ENCODE data around the gene B3GLCT. TPM values are rescaled to one million over a fixed set of nuclear protein-coding genes. Genes with fewer than 3 reads are reported as not detected.
A peak's percentile ranks its signal among the peaks of the same experiment; 100 is the strongest.

Gene B3GLCT
- total and polyA plus RNA-seq, 8 donors, result 6.5 to 22.6 (median 16.1) TPM

DNA sequence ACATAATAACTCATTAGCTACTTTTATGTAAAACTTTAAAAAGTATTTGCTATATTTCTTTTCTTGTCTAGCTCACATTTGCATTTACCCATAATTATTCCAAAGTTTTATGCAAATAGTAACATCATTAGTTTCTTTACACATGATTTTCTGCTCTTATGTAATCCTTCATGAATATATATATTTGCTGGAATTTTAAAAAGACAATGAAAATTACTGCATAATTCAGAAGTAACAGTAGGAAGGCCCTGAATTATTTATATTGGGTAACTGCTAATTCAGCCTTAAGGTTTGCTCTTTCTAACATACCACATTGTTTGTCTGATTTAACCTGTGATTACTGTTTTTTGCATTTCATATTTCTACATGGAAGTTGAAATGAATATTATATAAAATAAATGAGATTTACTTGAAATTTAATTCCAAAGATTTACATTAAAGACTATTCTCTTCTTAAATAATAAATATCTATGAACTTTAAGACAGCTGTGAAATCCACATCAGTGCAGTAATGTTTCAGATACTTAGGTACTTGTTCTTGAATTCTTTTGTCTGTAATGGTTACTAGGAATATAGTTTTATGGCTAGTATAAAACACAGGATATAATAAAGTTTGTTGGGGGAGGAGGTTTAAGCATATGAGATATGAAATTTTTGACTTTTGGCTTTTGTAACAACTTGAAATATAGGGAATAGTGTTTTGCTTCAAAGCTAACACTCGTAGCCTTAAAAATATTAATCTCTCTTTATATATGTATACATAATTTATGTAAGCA, 46.0 kb downstream of the B3GLCT start:
- H3K27ac ChIP-seq, result no peak overlapping the region
- H3K36me3 ChIP-seq, result peaks cover 0 to 9% of the 10 kb centered on the region in 2 donors
- intact Hi-C loops (cut with DNase I), result no loop called here
- TF ChIP-seq, protein P1, sequence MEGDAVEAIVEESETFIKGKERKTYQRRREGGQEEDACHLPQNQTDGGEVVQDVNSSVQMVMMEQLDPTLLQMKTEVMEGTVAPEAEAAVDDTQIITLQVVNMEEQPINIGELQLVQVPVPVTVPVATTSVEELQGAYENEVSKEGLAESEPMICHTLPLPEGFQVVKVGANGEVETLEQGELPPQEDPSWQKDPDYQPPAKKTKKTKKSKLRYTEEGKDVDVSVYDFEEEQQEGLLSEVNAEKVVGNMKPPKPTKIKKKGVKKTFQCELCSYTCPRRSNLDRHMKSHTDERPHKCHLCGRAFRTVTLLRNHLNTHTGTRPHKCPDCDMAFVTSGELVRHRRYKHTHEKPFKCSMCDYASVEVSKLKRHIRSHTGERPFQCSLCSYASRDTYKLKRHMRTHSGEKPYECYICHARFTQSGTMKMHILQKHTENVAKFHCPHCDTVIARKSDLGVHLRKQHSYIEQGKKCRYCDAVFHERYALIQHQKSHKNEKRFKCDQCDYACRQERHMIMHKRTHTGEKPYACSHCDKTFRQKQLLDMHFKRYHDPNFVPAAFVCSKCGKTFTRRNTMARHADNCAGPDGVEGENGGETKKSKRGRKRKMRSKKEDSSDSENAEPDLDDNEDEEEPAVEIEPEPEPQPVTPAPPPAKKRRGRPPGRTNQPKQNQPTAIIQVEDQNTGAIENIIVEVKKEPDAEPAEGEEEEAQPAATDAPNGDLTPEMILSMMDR (IDR thresholded peaks at IDR 0.05), result no peak
- H3K4me1 ChIP-seq, result no peaks in the 10 kb centered on the region
- H3K4me3 ChIP-seq, result no peak overlapping the region
- no peak for DNase-seq
- H3K27me3 ChIP-seq, result no peaks in the 10 kb centered on the region
- ATAC-seq, result no peak
- H3K9me3 ChIP-seq, result no peaks in the 10 kb centered on the region

DNA sequence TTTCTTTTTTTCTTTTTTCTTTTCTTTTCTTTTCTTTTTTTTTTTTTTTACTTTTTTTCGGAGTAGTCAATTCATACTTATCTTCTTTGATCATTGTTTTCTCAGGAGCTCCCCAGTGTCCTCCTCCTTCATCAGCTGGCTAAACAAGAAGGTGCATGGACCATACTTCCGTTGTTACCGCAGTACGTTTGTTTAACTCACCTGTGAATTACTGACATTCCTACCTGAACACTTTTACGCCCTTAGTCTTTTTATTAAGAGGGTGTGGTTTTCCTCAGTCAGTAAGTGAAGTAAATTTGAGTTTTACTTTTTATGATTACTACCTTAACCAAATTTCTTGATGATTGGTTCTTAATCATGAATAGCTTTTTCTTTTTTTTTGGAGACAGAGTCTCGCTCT, 47.1 kb downstream of the B3GLCT start:
- Histone ChIP-seq H3K9me3 (no peaks in the 10 kb centered on the region), H3K27ac (no peak overlapping the region), H3K4me3 (no peak overlapping the region), H3K27me3 (no peaks in the 10 kb centered on the region), H3K4me1 (no peaks in the 10 kb centered on the region), H3K36me3 (peaks cover 0 to 9% of the 10 kb centered on the region in 2 donors)
- TF ChIP-seq, protein P1 (IDR thresholded peaks at IDR 0.05), result no peak
- intact Hi-C loops (cut with DNase I), result no loop called here
- no peak for DNase-seq
- peak; percentile 59 for ATAC-seq

DNA sequence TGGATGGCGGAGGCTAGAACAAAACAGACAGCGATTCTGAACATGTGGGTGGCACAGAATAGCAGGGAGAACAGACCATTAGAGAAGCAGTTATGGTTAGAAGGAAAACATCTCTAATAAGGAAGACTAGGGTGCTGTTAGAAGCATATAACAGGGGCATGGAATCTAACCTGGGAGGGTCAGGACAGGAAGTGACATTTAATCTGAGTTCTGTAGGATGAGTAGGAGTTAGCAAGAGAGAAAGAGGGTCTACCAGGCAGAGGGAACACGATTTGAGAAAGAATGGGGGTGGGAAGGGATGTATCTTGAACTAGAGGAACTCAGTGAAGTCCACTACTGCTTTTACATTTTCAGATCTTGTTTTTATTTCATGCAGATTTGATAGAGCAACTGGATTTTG, 48.6 kb downstream of the B3GLCT start:
- intact Hi-C loops (cut with DNase I), result no loop called here
- ATAC-seq (no peak), DNase-seq (no peak)
- TF ChIP-seq, protein P1 (IDR thresholded peaks at IDR 0.05), result no peak
- no peak overlapping the region for H3K4me3 ChIP-seq
- no peak overlapping the region for H3K27ac ChIP-seq
- H3K9me3 ChIP-seq, result no peaks in the 10 kb centered on the region
- H3K27me3 ChIP-seq, result no peaks in the 10 kb centered on the region
- H3K4me1 ChIP-seq, result no peaks in the 10 kb centered on the region
- peaks cover 0 to 9% of the 10 kb centered on the region in 2 donors for H3K36me3 ChIP-seq

DNA sequence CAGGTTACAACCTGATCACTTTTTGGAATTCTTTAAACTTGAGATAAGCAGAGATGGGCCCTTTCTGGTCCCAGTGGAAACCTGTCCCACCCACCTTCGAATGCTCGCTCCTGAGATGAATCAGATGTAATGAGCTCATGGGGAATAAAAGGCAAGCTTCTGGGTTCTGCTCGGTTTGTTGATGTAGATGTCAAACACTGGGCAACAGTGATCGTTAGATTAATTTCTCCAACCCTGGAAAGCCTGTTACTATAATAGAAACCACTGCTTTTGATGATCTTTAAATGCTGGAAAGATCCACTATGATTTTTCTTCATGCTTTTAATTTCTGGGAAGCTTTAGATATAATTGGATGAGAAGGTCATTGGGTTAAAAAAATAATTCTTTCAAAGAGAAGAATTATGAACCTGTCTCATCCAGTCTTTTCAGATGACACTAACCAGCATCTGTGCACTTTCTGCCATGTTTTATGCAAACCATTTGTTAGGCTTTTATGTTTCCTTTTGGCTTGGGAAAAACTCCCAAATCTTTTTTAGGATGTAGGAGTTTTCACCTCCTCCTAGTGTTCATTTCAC, 49.3 kb downstream of the B3GLCT start:
- Histone ChIP-seq H3K4me3 (no peak overlapping the region), H3K9me3 (no peaks in the 10 kb centered on the region), H3K27me3 (no peaks in the 10 kb centered on the region), H3K36me3 (peaks cover 0 to 9% of the 10 kb centered on the region in 2 donors), H3K27ac (no peak overlapping the region), H3K4me1 (no peaks in the 10 kb centered on the region)
- intact Hi-C loops (cut with DNase I), result no loop called here
- TF ChIP-seq, protein P1 (IDR thresholded peaks at IDR 0.05), result no peak
- DNase-seq (no peak), ATAC-seq (no peak)

DNA sequence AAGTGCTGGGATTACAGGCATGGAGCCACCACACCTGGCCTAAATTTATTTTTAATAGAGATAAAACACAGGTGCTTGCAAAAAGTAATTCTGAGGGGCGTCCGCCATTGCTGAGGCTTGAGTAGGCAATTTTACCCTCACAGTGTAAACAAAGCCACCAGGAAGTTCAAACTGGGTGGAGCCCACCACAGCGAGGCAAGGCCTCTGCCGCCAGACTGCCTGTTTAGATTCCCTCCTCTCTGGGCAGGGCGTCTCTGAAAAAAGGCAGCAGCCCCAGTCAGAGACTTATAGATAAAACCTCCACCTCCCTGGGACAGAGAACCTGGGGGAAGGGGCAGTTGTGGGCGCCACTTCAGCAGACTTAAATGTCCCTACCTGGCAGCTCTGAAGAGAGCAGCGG, 50.7 kb downstream of the B3GLCT start:
- no peak overlapping the region for H3K27ac ChIP-seq
- H3K4me1 ChIP-seq, result no peaks in the 10 kb centered on the region
- TF ChIP-seq, protein P1 (IDR thresholded peaks at IDR 0.05), result no peak
- no peak overlapping the region for H3K4me3 ChIP-seq
- peaks cover 0 to 6% of the 10 kb centered on the region in 2 donors for H3K9me3 ChIP-seq
- no peak for ATAC-seq
- intact Hi-C loops (cut with DNase I), result no loop called here
- no peaks in the 10 kb centered on the region for H3K27me3 ChIP-seq
- peaks cover 0 to 9% of the 10 kb centered on the region in 2 donors for H3K36me3 ChIP-seq
- no peak for DNase-seq

Measured in left lung (tissue), 10 donors.